B cell (primary cell): Measurements from ENCODE around the gene SLC43A1. TPM values are rescaled to one million over a fixed set of nuclear protein-coding genes. Genes with fewer than 3 reads are reported as not detected.

Experiments
- ATAC-seq: fragments of 200-7000 bp; cut with Tn5 transposase; one replicate; pipeline ENCODE4 v1.10.0; 2021; ENCODE audit warnings: low read depth, mild to moderate bottlenecking, moderate number of reproducible peaks, moderate library complexity
- CTCF ChIA-PET: fragments of 350-600 bp; sonication (Branson Sonifier 250); formaldehyde crosslinking; loops from one replicate; lab custom pipeline; 2021; ENCODE audit warnings: antibody characterized with exemption, inconsistent platforms; lab: Charles Lee
- POLR2A ChIA-PET: fragments of 350-600 bp; sonication (Branson Sonifier 250); formaldehyde crosslinking; loops from one replicate; lab custom pipeline; 2021; ENCODE audit warnings: antibody characterized with exemption; lab: Charles Lee
- DNase-seq: peaks from one replicate; pipeline ENCODE4 v3.0.0; 2013
- H2AFZ ChIP-seq: 2 replicates; pipeline ENCODE4 v1.6.1; 2012; ENCODE audit warnings: mild to moderate bottlenecking, low read depth, low read length; ENCODE audit not compliant: insufficient read depth, poor library complexity, severe bottlenecking
- H3K27ac ChIP-seq, 2 donors: 1 replicate in 1 of 2; 2 replicates in 1 of 2; pipeline ENCODE4 v1.5.1; 2012 to 2013; ENCODE audit warnings: low read length in 2 of 2, mild to moderate bottlenecking in 2 of 2, moderate library complexity in 1 of 2
- H3K27me3 ChIP-seq, 4 experiments: fragments of 200-600 bp in 1 of 4; sonication (generic) in 1 of 4; replicated peaks in 1 of 4; 1 replicate in 2 of 4; 2 replicates in 2 of 4; pipeline versions ENCODE4 v1.6.1 to v1.7.0; 2013 to 2016; ENCODE audit warnings: low read length in 3 of 4, mild to moderate bottlenecking in 2 of 4, mixed read lengths in 1 of 4, moderate library complexity in 1 of 4; ENCODE audit not compliant: insufficient read depth in 4 of 4, control insufficient read depth in 3 of 4; ENCODE audit errors: control extremely low read depth in 1 of 4
- H3K36me3 ChIP-seq, 2 experiments: replicated peaks in 1 of 2; 1 replicate in 1 of 2; 2 replicates in 1 of 2; pipeline versions ENCODE4 v1.6.1 to v1.7.1; 2013; ENCODE audit warnings: low read length in 1 of 2; ENCODE audit not compliant: insufficient read depth in 2 of 2, control insufficient read depth in 1 of 2; ENCODE audit errors: control extremely low read depth in 1 of 2, extremely low read depth in 1 of 2
- H3K4me1 ChIP-seq, 2 donors: fragments of 200-600 bp in 1 of 2; sonication (generic) in 1 of 2; 1 replicate in 1 of 2; 2 replicates in 1 of 2; pipeline versions ENCODE4 v1.5.1 to v1.6.1; 2013 to 2017; ENCODE audit warnings: low read length in 2 of 2; ENCODE audit not compliant: control insufficient read depth in 2 of 2, insufficient read depth in 2 of 2
- H3K4me2 ChIP-seq: replicated peaks from 2 replicates; pipeline ENCODE3; 2012; ENCODE audit warnings: mild to moderate bottlenecking, low read depth, low read length; ENCODE audit not compliant: poor library complexity, severe bottlenecking
- H3K4me3 ChIP-seq, 5 experiments: fragments of 200-600 bp in 1 of 5; sonication (generic) in 1 of 5; 1 replicate in 3 of 5; 2 replicates in 2 of 5; pipeline versions ENCODE4 v1.5.1 to v1.7.0; 2011 to 2016; ENCODE audit warnings: low read length in 4 of 5, mild to moderate bottlenecking in 4 of 5, low read depth in 2 of 5, control low read depth in 1 of 5, moderate library complexity in 1 of 5; ENCODE audit not compliant: insufficient read depth in 1 of 5; ENCODE audit errors: control extremely low read depth in 1 of 5, extremely low read depth in 1 of 5
- H3K79me2 ChIP-seq: fragments of 200-600 bp; sonication (generic); one replicate; pipeline ENCODE4 v1.6.0; 2016; ENCODE audit warnings: low read length; ENCODE audit not compliant: control insufficient read depth, insufficient read depth
- H3K9ac ChIP-seq: fragments of 200-600 bp; sonication (generic); 2 replicates; pipeline ENCODE4 v1.6.1; 2017; ENCODE audit warnings: mild to moderate bottlenecking, low read length, moderate library complexity
- H3K9me3 ChIP-seq, 3 donors: one replicate each; pipeline versions ENCODE4 v1.6.1 to v1.7.1; 2013; ENCODE audit warnings: low read length in 2 of 3; ENCODE audit not compliant: control insufficient read depth in 2 of 3, insufficient read depth in 1 of 3; ENCODE audit errors: control extremely low read depth in 1 of 3
- H4K20me1 ChIP-seq: 2 replicates; pipeline ENCODE4 v1.6.0; 2012; ENCODE audit warnings: mild to moderate bottlenecking, low read length; ENCODE audit not compliant: insufficient read depth, control insufficient read depth, poor library complexity, severe bottlenecking
- H3K27ac Mint-ChIP-seq: one replicate; pipeline ENCODE4 v1.8.0; 2021; ENCODE audit warnings: mixed read lengths
- H3K27me3 Mint-ChIP-seq: one replicate; pipeline ENCODE4 v1.8.0; 2021; ENCODE audit warnings: mixed read lengths
- H3K4me1 Mint-ChIP-seq: one replicate; pipeline ENCODE4 v1.8.0; 2021; ENCODE audit warnings: mixed read lengths
- H3K4me3 Mint-ChIP-seq: one replicate; pipeline ENCODE4 v1.8.0; 2021; ENCODE audit warnings: mixed read lengths
- H3K9me3 Mint-ChIP-seq: one replicate; pipeline ENCODE4 v1.8.0; 2022; ENCODE audit warnings: mixed read lengths; ENCODE audit not compliant: insufficient read depth
- CTCF ChIP-seq: fragments of 200-600 bp; IDR thresholded peaks from one replicate; pipeline ENCODE4 v1.8.0; 2022; ENCODE audit warnings: antibody characterized with exemption, mild to moderate bottlenecking
- EZH2 ChIP-seq: IDR thresholded peaks from 2 replicates; pipeline ENCODE4 v1.6.1; 2012; ENCODE audit warnings: borderline replicate concordance, low read depth, mild to moderate bottlenecking, moderate library complexity, low read length; ENCODE audit not compliant: insufficient read depth, poor library complexity, severe bottlenecking
- WGBS: methylation state at CpG from one replicate; pipeline ENCODE4 v1.1.5; 2013; ENCODE audit warnings: missing lambda C conversion rate; ENCODE audit not compliant: insufficient coverage; 5-methylcytosine and 5-hydroxymethylcytosine counted together
- intact Hi-C: fragments of 100-400 bp; cut with micrococcal nuclease; formaldehyde crosslinking; loops from one replicate; pipeline ENCODE4 v1.10.0; 2022
- polyA plus RNA-seq: library from polyadenylated mRNA; depleted of rRNA; stranded (reverse); fragments of >200 nt; gene quantifications from 2 replicates; pipeline ENCODE4 v1.2.3, GENCODE V29; 2012
- total RNA-seq, 2 donors: library from RNA; stranded (reverse); fragments of 120-200 nt in 1 of 2; gene quantifications; 1 replicate in 1 of 2; 2 replicates in 1 of 2; pipeline versions ENCODE4 v1.2.3 to v1.2.4, GENCODE V29; 2013 to 2022

Gene SLC43A1
- total and polyA plus RNA-seq, 2 donors (not counting 1 experiment from before 2014, with no cell fraction given): 3.7 to 6.4 TPM

GRCh38 chr11:57481915-57482781, 33.4 kb downstream of the SLC43A1 start:
- POLR2A ChIA-PET: interaction anchor here (0.6 to 1.3 kb wide), 4 partner anchors 33 to 238 kb away, joined by 3 to 7 read pairs (median 5); partner anchors contain the start of gene SLC43A1
- DNase-seq (no peak), ATAC-seq (no peak)
- H2AFZ ChIP-seq: peak overlapping the region; percentile 68
- CTCF ChIA-PET: interaction anchor here (0.7 to 12.5 kb wide), 8 partner anchors 8 to 175 kb away, joined by 3 to 148 read pairs (median 24); partner anchors contain the start of gene RTN4RL2
- no peaks in the 10 kb centered on the region for H3K36me3 ChIP-seq
- no peak overlapping the region for H3K27ac ChIP-seq
- Mint-ChIP-seq H3K27me3 (peaks cover 5% of the 10 kb centered on the region), H3K27ac (peak overlapping the region; percentile 60), H3K4me3 (peak overlapping the region; percentile 78), H3K4me1 (peaks cover 48% of the 10 kb centered on the region), H3K9me3 (no peaks in the 10 kb centered on the region)
- peaks cover 33 to 41% of the 10 kb centered on the region in 2 donors for H3K4me1 ChIP-seq
- H3K79me2 ChIP-seq: no peaks in the 10 kb centered on the region
- no peak for TF ChIP-seq CTCF
- no peak for TF ChIP-seq EZH2
- intact Hi-C loops: loop anchor here (5.0 kb wide), 1 partner anchor 35 kb away; the partner anchor contains the start of gene SLC43A1
- 38% methylated on average over 33 of the region's 44 CpGs for WGBS
- peak overlapping the region in 4 of 5 experiments; percentile 44 to 69 (median 52) for H3K4me3 ChIP-seq
- peak overlapping the region; percentile 99 for H3K4me2 ChIP-seq
- H3K27me3 ChIP-seq: peaks cover 0 to 20% (median 3%) of the 10 kb centered on the region in 4 experiments
- H3K9ac ChIP-seq: peak overlapping the region; percentile 70
- H4K20me1 ChIP-seq: no peaks in the 10 kb centered on the region
- peaks cover 0 to 4% (median 0%) of the 10 kb centered on the region in 3 donors for H3K9me3 ChIP-seq
